Astrocyte (in vitro differentiated cells and primary cell): ENCODE measurements around the gene SPTB.

ENCODE experiments used
- CTCF ChIP-seq: IDR thresholded peaks from 2 replicates; pipeline ENCODE4 v1.5.1; 2011; ENCODE audit warnings: low read depth, mild to moderate bottlenecking, inconsistent platforms, low read length, moderate library complexity; ENCODE audit not compliant: insufficient read depth
- EZH2 ChIP-seq: IDR thresholded peaks from 2 replicates; pipeline ENCODE4 v1.6.1; 2012; ENCODE audit warnings: mild to moderate bottlenecking, low read length, inconsistent platforms; ENCODE audit not compliant: insufficient read depth

DNA sequence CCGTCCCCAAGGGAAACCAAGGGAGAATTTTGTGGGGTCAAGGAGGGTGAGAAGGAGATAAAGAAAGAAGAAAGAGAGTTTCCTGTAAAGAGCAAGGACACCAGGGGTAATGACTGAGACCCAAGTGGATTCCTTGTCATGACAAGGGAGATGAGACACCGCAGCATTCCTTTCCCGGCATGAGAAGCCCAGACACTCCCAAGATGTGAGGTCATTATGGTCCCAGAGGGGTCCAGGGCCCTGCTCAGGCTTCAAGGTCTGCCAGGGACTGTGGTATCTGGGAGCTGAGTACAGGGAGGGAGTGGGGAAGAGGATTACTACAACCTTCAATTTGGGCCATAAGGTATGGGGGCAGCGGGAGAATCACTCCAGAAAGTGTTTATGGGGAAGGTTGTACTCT is 58.1 kb downstream of the SPTB start:
- no peak for TF ChIP-seq CTCF
- no peak for TF ChIP-seq EZH2
